HEK293 (cell line): ENCODE measurements around the gene HRCT1.

ENCODE experiments used
- CTCF ChIP-seq: fragments of 450-650 bp; formaldehyde crosslinking; IDR thresholded peaks from 2 replicates; pipeline ENCODE4 v1.5.1; 2016; ENCODE audit warnings: missing biosample characterization, missing genetic modification characterization
- REPIN1 ChIP-seq: fragments of 450-650 bp; formaldehyde crosslinking; IDR thresholded peaks from 2 replicates; pipeline ENCODE4 v1.5.1; 2017; ENCODE audit warnings: missing biosample characterization, missing genetic modification characterization, low read depth
- YY1 ChIP-seq: fragments of 450-650 bp; formaldehyde crosslinking; IDR thresholded peaks from 2 replicates; pipeline ENCODE4 v1.5.1; 2018; ENCODE audit warnings: missing biosample characterization, missing genetic modification characterization
- ZBTB49 ChIP-seq: fragments of 450-650 bp; formaldehyde crosslinking; IDR thresholded peaks from 2 replicates; pipeline ENCODE4 v1.5.1; 2016; ENCODE audit warnings: missing biosample characterization, missing genetic modification characterization, low read depth
- ZBTB7A ChIP-seq: fragments of 450-650 bp; formaldehyde crosslinking; IDR thresholded peaks from 2 replicates; pipeline ENCODE4 v1.5.1; 2016; ENCODE audit warnings: low read depth, missing biosample characterization, missing genetic modification characterization
- ZEB2 ChIP-seq: fragments of 450-650 bp; formaldehyde crosslinking; IDR thresholded peaks from 2 replicates; pipeline ENCODE4 v1.5.1; 2016; ENCODE audit warnings: missing biosample characterization, missing genetic modification characterization
- ZFP3 ChIP-seq: fragments of 450-650 bp; formaldehyde crosslinking; IDR thresholded peaks from 2 replicates; pipeline ENCODE4 v1.5.1; 2016; ENCODE audit warnings: low read depth, missing biosample characterization, missing genetic modification characterization
- ZNF274 ChIP-seq, 2 experiments: fragments of 200-500 bp in 1 of 2; fragments of 450-650 bp in 1 of 2; sonication (Bioruptor generic) in 1 of 2; formaldehyde crosslinking in 1 of 2; IDR thresholded peaks; 2 replicates each; pipeline versions ENCODE4 v1.5.1 to v1.6.1; 2014 to 2016; ENCODE audit warnings: borderline replicate concordance in 1 of 2, inconsistent platforms in 1 of 2, low read length in 1 of 2, missing biosample characterization in 1 of 2, missing genetic modification characterization in 1 of 2
- ZNF280C ChIP-seq: fragments of 450-650 bp; formaldehyde crosslinking; IDR thresholded peaks from 2 replicates; pipeline ENCODE4 v1.5.1; 2016; ENCODE audit warnings: missing biosample characterization, missing genetic modification characterization
- ZNF366 ChIP-seq: fragments of 450-650 bp; formaldehyde crosslinking; conservative IDR thresholded peaks from 2 replicates; pipeline ENCODE4 v1.5.1; 2016; ENCODE audit warnings: missing biosample characterization, missing genetic modification characterization
- ZNF488 ChIP-seq: fragments of 450-650 bp; formaldehyde crosslinking; IDR thresholded peaks from 2 replicates; pipeline ENCODE4 v1.5.1; 2016; ENCODE audit warnings: missing biosample characterization, missing genetic modification characterization
- ZNF792 ChIP-seq: fragments of 450-650 bp; formaldehyde crosslinking; IDR thresholded peaks from 2 replicates; pipeline ENCODE4 v1.5.1; 2016; ENCODE audit warnings: missing biosample characterization, missing genetic modification characterization

- TF ChIP-seq CTCF (tag by site-specific recombination), result no peak
- TF ChIP-seq ZNF488 (tag by site-specific recombination), result no peak
- no peak for TF ChIP-seq ZNF280C
- no peak for TF ChIP-seq YY1 (tag by site-specific recombination)
- TF ChIP-seq ZBTB49 (tag by site-specific recombination), result no peak
- TF ChIP-seq ZFP3 (tag by site-specific recombination), result no peak
- TF ChIP-seq ZNF274 (IDR thresholded peaks at IDR 0.05; ENCODE audit: low read length), result no peak
- TF ChIP-seq ZNF274 (tag by site-specific recombination; IDR thresholded peaks at IDR 0.05; ENCODE audit: borderline replicate concordance), result no peak
- no peak for TF ChIP-seq ZNF792 (tag by site-specific recombination)
- no peak for TF ChIP-seq REPIN1
- no peak for TF ChIP-seq ZEB2 (tag by site-specific recombination)
- TF ChIP-seq ZBTB7A (tag by site-specific recombination), result no peak
- TF ChIP-seq ZNF366 (tag by site-specific recombination), result no peak
Observed at GRCh38 chr9:35956651-35957050, 50.6 kb downstream of the HRCT1 start.
